Upper lobe of left lung (tissue), 4 donors: ENCODE results near the gene DYSF.

Source experiments
- CTCF ChIP-seq, 6 experiments: fragments of 450-650 bp in 4 of 6; fragments of 200-600 bp in 2 of 6; sonication (generic) in 2 of 6; IDR thresholded peaks; one replicate each; pipeline ENCODE4 v1.5.1; 2016 to 2019; ENCODE audit warnings: antibody characterized with exemption in 6 of 6
- EP300 ChIP-seq, 4 donors: sonication (generic); formaldehyde crosslinking; IDR thresholded peaks; one replicate each; pipeline ENCODE4 v1.5.1; 2017; ENCODE audit warnings: antibody characterized with exemption in 4 of 4, control low read depth in 2 of 4
- POLR2A ChIP-seq, 4 donors: fragments of 450-650 bp; IDR thresholded peaks; one replicate each; pipeline ENCODE4 v1.5.1; 2016 to 2017; ENCODE audit warnings: antibody characterized with exemption in 4 of 4, mild to moderate bottlenecking in 2 of 4
- POLR2AphosphoS5 ChIP-seq, 2 donors: sonication (generic); formaldehyde crosslinking; IDR thresholded peaks; one replicate each; pipeline ENCODE4 v1.5.1; 2017; ENCODE audit warnings: antibody characterized with exemption in 2 of 2

GRCh38 chr2:71534201-71534600 is 80.8 kb downstream of the DYSF start:
- no peak for TF ChIP-seq POLR2A (IDR thresholded peaks at IDR 0.05)
- TF ChIP-seq CTCF (IDR thresholded peaks at IDR 0.05), result no peak
- no peak for TF ChIP-seq EP300 (IDR thresholded peaks at IDR 0.05)
- TF ChIP-seq POLR2AphosphoS5 (IDR thresholded peaks at IDR 0.05), result no peak
